ENCODE results near the gene RPP21. TPM values are rescaled to one million over a fixed set of nuclear protein-coding genes. Genes with fewer than 3 reads are reported as not detected.
"Not testable (repeated sequence)": the region's sequence is repeated elsewhere in the genome, so short reads cannot be mapped to it uniquely, and the experiment has no call there.

The RPP21 gene
- polyA plus RNA-seq, 1 donor from 2014 or later: 109 TPM

DNA sequence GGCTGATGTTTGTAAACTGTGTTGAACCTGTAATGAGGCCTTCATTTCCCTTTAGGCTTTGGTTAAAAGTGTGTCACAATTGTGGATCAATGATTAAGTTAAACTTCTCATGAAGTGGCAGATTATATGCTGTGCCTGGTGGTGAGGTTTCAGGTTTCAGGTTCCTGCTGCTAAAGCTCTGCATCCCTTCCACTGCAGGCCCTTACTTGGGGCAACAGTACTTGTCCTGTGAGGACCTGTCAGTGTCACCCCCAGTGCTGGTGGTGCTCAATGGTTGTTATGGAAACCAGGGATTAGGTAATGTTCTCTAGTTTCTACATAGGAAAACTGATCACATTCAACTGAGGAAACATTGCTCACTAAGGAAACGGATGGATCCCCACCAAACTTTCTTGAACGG lies 18.5 kb downstream of the RPP21 start:
- no peak overlapping the region for H3K4me3 ChIP-seq (ENCODE audit: low read length)
- H3K9me3 ChIP-seq (ENCODE audit: low read length): no peaks in the 10 kb centered on the region
- no peak overlapping the region for H3K27ac ChIP-seq (ENCODE audit: low read length)
- H3K9ac ChIP-seq (ENCODE audit: low read length): no peak overlapping the region
- H4K20me1 ChIP-seq (ENCODE audit: insufficient read depth): no peaks in the 10 kb centered on the region
- no peak overlapping the region for H3K4me2 ChIP-seq (ENCODE audit: low read length)
- H3K9me2 ChIP-seq (ENCODE audit: insufficient read depth, low read length): no peaks in the 10 kb centered on the region
- no peaks in the 10 kb centered on the region for H3F3A ChIP-seq (ENCODE audit: insufficient read depth, low read length, poor library complexity, severe bottlenecking)
- H3K36me3 ChIP-seq (ENCODE audit: insufficient read depth, low read length): no peaks in the 10 kb centered on the region
- TF ChIP-seq EP300 (conservative IDR thresholded peaks at IDR 0.05; ENCODE audit: poor library complexity, severe bottlenecking) (no peak), EZH2 (IDR thresholded peaks at IDR 0.05; ENCODE audit: borderline replicate concordance, insufficient read depth, low read length, poor library complexity, severe bottlenecking) (no peak), POLR2AphosphoS5 (IDR thresholded peaks at IDR 0.05) (no peak), MXI1 (conservative IDR thresholded peaks at IDR 0.05; ENCODE audit: poor library complexity, severe bottlenecking) (no peak), RAD21 (conservative IDR thresholded peaks at IDR 0.05) (no peak), SMC3 (conservative IDR thresholded peaks at IDR 0.05; ENCODE audit: poor library complexity) (no peak), TAF1 (IDR thresholded peaks at IDR 0.05; ENCODE audit: low read depth) (no peak)
- TF ChIP-seq, protein P1, sequence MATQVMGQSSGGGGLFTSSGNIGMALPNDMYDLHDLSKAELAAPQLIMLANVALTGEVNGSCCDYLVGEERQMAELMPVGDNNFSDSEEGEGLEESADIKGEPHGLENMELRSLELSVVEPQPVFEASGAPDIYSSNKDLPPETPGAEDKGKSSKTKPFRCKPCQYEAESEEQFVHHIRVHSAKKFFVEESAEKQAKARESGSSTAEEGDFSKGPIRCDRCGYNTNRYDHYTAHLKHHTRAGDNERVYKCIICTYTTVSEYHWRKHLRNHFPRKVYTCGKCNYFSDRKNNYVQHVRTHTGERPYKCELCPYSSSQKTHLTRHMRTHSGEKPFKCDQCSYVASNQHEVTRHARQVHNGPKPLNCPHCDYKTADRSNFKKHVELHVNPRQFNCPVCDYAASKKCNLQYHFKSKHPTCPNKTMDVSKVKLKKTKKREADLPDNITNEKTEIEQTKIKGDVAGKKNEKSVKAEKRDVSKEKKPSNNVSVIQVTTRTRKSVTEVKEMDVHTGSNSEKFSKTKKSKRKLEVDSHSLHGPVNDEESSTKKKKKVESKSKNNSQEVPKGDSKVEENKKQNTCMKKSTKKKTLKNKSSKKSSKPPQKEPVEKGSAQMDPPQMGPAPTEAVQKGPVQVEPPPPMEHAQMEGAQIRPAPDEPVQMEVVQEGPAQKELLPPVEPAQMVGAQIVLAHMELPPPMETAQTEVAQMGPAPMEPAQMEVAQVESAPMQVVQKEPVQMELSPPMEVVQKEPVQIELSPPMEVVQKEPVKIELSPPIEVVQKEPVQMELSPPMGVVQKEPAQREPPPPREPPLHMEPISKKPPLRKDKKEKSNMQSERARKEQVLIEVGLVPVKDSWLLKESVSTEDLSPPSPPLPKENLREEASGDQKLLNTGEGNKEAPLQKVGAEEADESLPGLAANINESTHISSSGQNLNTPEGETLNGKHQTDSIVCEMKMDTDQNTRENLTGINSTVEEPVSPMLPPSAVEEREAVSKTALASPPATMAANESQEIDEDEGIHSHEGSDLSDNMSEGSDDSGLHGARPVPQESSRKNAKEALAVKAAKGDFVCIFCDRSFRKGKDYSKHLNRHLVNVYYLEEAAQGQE (IDR thresholded peaks at IDR 0.05; ENCODE audit: borderline replicate concordance): no peak
- TF ChIP-seq, protein P2, sequence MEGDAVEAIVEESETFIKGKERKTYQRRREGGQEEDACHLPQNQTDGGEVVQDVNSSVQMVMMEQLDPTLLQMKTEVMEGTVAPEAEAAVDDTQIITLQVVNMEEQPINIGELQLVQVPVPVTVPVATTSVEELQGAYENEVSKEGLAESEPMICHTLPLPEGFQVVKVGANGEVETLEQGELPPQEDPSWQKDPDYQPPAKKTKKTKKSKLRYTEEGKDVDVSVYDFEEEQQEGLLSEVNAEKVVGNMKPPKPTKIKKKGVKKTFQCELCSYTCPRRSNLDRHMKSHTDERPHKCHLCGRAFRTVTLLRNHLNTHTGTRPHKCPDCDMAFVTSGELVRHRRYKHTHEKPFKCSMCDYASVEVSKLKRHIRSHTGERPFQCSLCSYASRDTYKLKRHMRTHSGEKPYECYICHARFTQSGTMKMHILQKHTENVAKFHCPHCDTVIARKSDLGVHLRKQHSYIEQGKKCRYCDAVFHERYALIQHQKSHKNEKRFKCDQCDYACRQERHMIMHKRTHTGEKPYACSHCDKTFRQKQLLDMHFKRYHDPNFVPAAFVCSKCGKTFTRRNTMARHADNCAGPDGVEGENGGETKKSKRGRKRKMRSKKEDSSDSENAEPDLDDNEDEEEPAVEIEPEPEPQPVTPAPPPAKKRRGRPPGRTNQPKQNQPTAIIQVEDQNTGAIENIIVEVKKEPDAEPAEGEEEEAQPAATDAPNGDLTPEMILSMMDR (IDR thresholded peaks at IDR 0.05; ENCODE audit: poor library complexity, severe bottlenecking): no peak
- H3K27me3 ChIP-seq (ENCODE audit: insufficient read depth, low read depth, low read length): peaks cover 26% of the 10 kb centered on the region
- no peaks in the 10 kb centered on the region for H3K79me2 ChIP-seq (replicated peaks; ENCODE audit: insufficient read depth, low read length)
- H2AFZ ChIP-seq (ENCODE audit: low read depth, low read length): no peak overlapping the region

DNA sequence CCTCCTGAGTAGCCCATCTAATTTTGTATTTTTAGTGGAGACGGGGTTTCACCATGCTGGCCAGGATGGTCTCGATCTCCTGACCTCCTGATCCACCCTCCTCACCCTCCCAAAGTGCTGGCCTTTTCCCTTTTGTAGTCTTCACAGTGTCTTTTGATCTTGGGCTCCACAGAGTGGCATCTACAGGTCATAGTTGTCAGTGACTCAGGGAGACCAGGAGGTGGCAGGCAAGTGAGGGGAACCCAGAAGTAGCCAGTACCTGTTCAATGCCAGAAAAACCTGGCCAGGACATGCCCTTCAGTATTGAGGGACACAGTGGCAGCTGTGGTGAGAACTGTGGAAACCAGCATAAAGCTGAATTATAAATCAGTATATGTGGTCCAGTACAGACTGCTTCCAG lies 19.6 kb downstream of the RPP21 start:
- H3K4me2 ChIP-seq (ENCODE audit: low read length): no peak overlapping the region
- H2AFZ ChIP-seq (ENCODE audit: low read depth, low read length): no peak overlapping the region
- H3K27me3 ChIP-seq (ENCODE audit: insufficient read depth, low read depth, low read length): peaks cover 14% of the 10 kb centered on the region
- H3K36me3 ChIP-seq (ENCODE audit: insufficient read depth, low read length): no peaks in the 10 kb centered on the region
- H3K79me2 ChIP-seq (replicated peaks; ENCODE audit: insufficient read depth, low read length): no peaks in the 10 kb centered on the region
- no peaks in the 10 kb centered on the region for H4K20me1 ChIP-seq (ENCODE audit: insufficient read depth)
- H3K4me3 ChIP-seq (ENCODE audit: low read length): no peak overlapping the region
- no peaks in the 10 kb centered on the region for H3F3A ChIP-seq (ENCODE audit: insufficient read depth, low read length, poor library complexity, severe bottlenecking)
- no peak overlapping the region for H3K27ac ChIP-seq (ENCODE audit: low read length)
- H3K9ac ChIP-seq (ENCODE audit: low read length): no peak overlapping the region
- no peaks in the 10 kb centered on the region for H3K9me2 ChIP-seq (ENCODE audit: insufficient read depth, low read length)
- no peaks in the 10 kb centered on the region for H3K9me3 ChIP-seq (ENCODE audit: low read length)
- TF ChIP-seq EZH2 (IDR thresholded peaks at IDR 0.05; ENCODE audit: borderline replicate concordance, insufficient read depth, low read length, poor library complexity, severe bottlenecking) (no peak), TAF1 (IDR thresholded peaks at IDR 0.05; ENCODE audit: low read depth) (no peak), SMC3 (conservative IDR thresholded peaks at IDR 0.05; ENCODE audit: poor library complexity) (no peak), MXI1 (conservative IDR thresholded peaks at IDR 0.05; ENCODE audit: poor library complexity, severe bottlenecking) (no peak), RAD21 (conservative IDR thresholded peaks at IDR 0.05) (no peak), POLR2AphosphoS5 (IDR thresholded peaks at IDR 0.05) (no peak), EP300 (conservative IDR thresholded peaks at IDR 0.05; ENCODE audit: poor library complexity, severe bottlenecking) (no peak)
- TF ChIP-seq, protein P2 (IDR thresholded peaks at IDR 0.05; ENCODE audit: poor library complexity, severe bottlenecking): no peak
- TF ChIP-seq, protein P1 (IDR thresholded peaks at IDR 0.05; ENCODE audit: borderline replicate concordance): no peak

DNA sequence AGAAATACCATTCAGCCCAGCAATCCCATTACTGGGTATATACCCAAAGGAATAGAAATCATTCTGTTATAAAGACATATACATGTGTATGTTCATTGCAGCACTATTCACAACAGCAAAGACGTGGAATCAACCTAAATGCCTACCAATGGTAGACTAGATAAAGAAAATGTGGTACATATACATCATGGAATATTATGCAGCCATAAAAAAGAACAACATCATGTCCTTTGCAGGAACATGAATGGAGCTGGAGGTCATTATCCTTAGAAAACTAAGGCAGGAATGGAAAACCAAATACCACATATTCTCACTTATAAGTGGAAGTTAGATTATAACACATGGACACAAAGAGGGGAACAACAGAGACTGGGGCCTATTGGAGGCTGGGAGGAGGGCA lies 24.3 kb downstream of the RPP21 start:
- not testable (repeated sequence) for H3K27me3 ChIP-seq (ENCODE audit: insufficient read depth, low read depth, low read length); H3K9me3 ChIP-seq (ENCODE audit: low read length); H3K36me3 ChIP-seq (ENCODE audit: insufficient read depth, low read length); H3K79me2 ChIP-seq (replicated peaks; ENCODE audit: insufficient read depth, low read length); H3K9ac ChIP-seq (ENCODE audit: low read length); H3K4me2 ChIP-seq (ENCODE audit: low read length); H3K27ac ChIP-seq (ENCODE audit: low read length); H3F3A ChIP-seq (ENCODE audit: insufficient read depth, low read length, poor library complexity, severe bottlenecking); H3K9me2 ChIP-seq (ENCODE audit: insufficient read depth, low read length); H4K20me1 ChIP-seq (ENCODE audit: insufficient read depth); H3K4me3 ChIP-seq (ENCODE audit: low read length); H2AFZ ChIP-seq (ENCODE audit: low read depth, low read length)
